HEK293 (cell line): ENCODE data around the gene SLC9A4.

Experiments
- CTCF ChIA-PET: fragments of 350-600 bp; formaldehyde crosslinking; extraction: SDS; loops from one replicate; lab custom pipeline; 2021; ENCODE audit warnings: antibody characterized with exemption; lab: Yijun Ruan, JAX
- POLR2A ChIA-PET: fragments of 300-600 bp; formaldehyde crosslinking; extraction: SDS; loops from one replicate; lab custom pipeline; 2020; ENCODE audit warnings: antibody characterized with exemption, inconsistent platforms; lab: Yijun Ruan, JAX
- H3K27ac ChIP-seq: fragments of 200-500 bp; sonication (Bioruptor generic); 2 replicates; pipeline ENCODE4 v1.5.1; 2014; ENCODE audit warnings: low read depth, low read length, control low read depth, inconsistent platforms; ENCODE audit errors: extremely low read depth
- H3K36me3 ChIP-seq, 2 experiments: fragments of 200-500 bp in 1 of 2; sonication (Bioruptor generic) in 1 of 2; 1 replicate in 1 of 2; 2 replicates in 1 of 2; pipeline ENCODE4 v1.5.1; 2014 to 2017; ENCODE audit warnings: inconsistent platforms in 2 of 2, low read length in 2 of 2; ENCODE audit not compliant: control insufficient read depth in 2 of 2, insufficient read depth in 1 of 2
- H3K4me1 ChIP-seq: fragments of 200-500 bp; sonication (Bioruptor generic); 2 replicates; pipeline ENCODE4 v1.5.1; 2014; ENCODE audit warnings: mild to moderate bottlenecking, low read length, inconsistent platforms; ENCODE audit not compliant: control insufficient read depth, insufficient read depth
- H3K4me3 ChIP-seq: 2 replicates; pipeline ENCODE4 v1.5.1; 2011; ENCODE audit warnings: low read depth, mild to moderate bottlenecking, control low read depth, low read length, moderate library complexity
- H3K9me3 ChIP-seq: fragments of 200-500 bp; sonication (Bioruptor generic); 2 replicates; pipeline ENCODE4 v1.5.1; 2014; ENCODE audit warnings: low read depth, low read length, inconsistent platforms; ENCODE audit not compliant: control insufficient read depth, insufficient read depth
- EGR2 ChIP-seq: fragments of 450-650 bp; formaldehyde crosslinking; IDR thresholded peaks from 2 replicates; pipeline ENCODE4 v1.5.1; 2016; ENCODE audit warnings: low read depth, missing biosample characterization, missing genetic modification characterization
- HOXC10 ChIP-seq: sonication (generic); formaldehyde crosslinking; IDR thresholded peaks from 2 replicates; pipeline ENCODE4 v1.8.1; 2023; ENCODE audit warnings: mild to moderate bottlenecking, missing genetic modification reagents
- SETDB1 ChIP-seq: IDR thresholded peaks from one replicate; pipeline ENCODE4 v1.6.1; 2017; ENCODE audit warnings: mild to moderate bottlenecking, low read length, moderate library complexity, mixed read lengths; ENCODE audit not compliant: insufficient read length
- TSHZ1 ChIP-seq: fragments of 450-650 bp; formaldehyde crosslinking; IDR thresholded peaks from 2 replicates; pipeline ENCODE4 v1.5.1; 2016; ENCODE audit warnings: missing biosample characterization, missing genetic modification characterization, borderline replicate concordance
- YY2 ChIP-seq: fragments of 450-650 bp; formaldehyde crosslinking; IDR thresholded peaks from 2 replicates; pipeline ENCODE4 v1.5.1; 2016; ENCODE audit warnings: missing biosample characterization, missing genetic modification characterization
- ZBTB7A ChIP-seq: fragments of 450-650 bp; formaldehyde crosslinking; IDR thresholded peaks from 2 replicates; pipeline ENCODE4 v1.5.1; 2016; ENCODE audit warnings: low read depth, missing biosample characterization, missing genetic modification characterization
- ZFP69B ChIP-seq: fragments of 450-650 bp; formaldehyde crosslinking; IDR thresholded peaks from 2 replicates; pipeline ENCODE4 v1.5.1; 2016; ENCODE audit warnings: missing biosample characterization, missing genetic modification characterization
- ZNF114 ChIP-seq: fragments of 450-650 bp; formaldehyde crosslinking; IDR thresholded peaks from 2 replicates; pipeline ENCODE4 v1.5.0; 2017; ENCODE audit warnings: missing biosample characterization, missing genetic modification characterization
- ZNF157 ChIP-seq: fragments of 450-650 bp; formaldehyde crosslinking; IDR thresholded peaks from 2 replicates; pipeline ENCODE4 v1.5.1; 2016; ENCODE audit warnings: missing biosample characterization, missing genetic modification characterization
- ZNF302 ChIP-seq: fragments of 450-650 bp; formaldehyde crosslinking; IDR thresholded peaks from 2 replicates; pipeline ENCODE4 v1.5.1; 2016; ENCODE audit warnings: missing biosample characterization, missing genetic modification characterization, low read depth
- ZNF426 ChIP-seq: fragments of 450-650 bp; formaldehyde crosslinking; IDR thresholded peaks from 2 replicates; pipeline ENCODE4 v1.5.1; 2017; ENCODE audit warnings: missing biosample characterization, missing genetic modification characterization, mild to moderate bottlenecking, inconsistent platforms, moderate library complexity
- ZNF514 ChIP-seq: fragments of 450-650 bp; formaldehyde crosslinking; IDR thresholded peaks from 2 replicates; pipeline ENCODE4 v1.5.1; 2016; ENCODE audit warnings: missing biosample characterization, missing genetic modification characterization
- TF ChIP-seq, protein P1 (sequence below): fragments of 450-650 bp; formaldehyde crosslinking; optimal IDR thresholded peaks from 2 replicates; pipeline ENCODE3; 2016; ENCODE audit warnings: missing biosample characterization, mild to moderate bottlenecking, missing genetic modification characterization
- TF ChIP-seq, protein P2 (sequence below): fragments of 450-650 bp; formaldehyde crosslinking; IDR thresholded peaks from 2 replicates; pipeline ENCODE4 v1.5.1; 2016; ENCODE audit warnings: missing biosample characterization, missing genetic modification characterization
- TF ChIP-seq, protein P3 (sequence below): fragments of 450-650 bp; IDR thresholded peaks from 2 replicates; pipeline ENCODE4 v1.5.1; 2018; ENCODE audit warnings: missing biosample characterization, missing genetic modification characterization

The SLC9A4 gene

DNA sequence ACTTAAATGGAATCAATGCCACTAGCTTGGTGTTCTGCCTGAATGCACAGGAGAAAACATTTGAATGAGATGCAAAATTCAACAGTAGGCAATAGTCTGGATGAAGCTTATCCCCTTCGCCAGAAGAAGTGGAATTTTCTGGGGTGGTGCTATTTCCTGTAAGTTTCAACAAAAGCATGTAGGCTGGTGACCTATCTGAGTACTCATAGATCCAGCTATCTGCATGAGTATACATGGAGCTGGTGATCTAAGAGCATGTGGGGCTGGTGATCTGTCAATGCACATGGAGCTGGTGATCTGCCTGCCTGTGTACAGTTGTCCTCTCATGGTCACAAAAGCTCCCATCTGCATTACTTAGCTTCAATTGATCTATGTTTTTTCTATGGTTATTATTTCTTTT is 71.2 kb downstream of the SLC9A4 start (continued):
- TF ChIP-seq TSHZ1 (no peak), YY2 (tag by site-specific recombination) (no peak), ZFP69B (no peak), ZNF114 (tag by site-specific recombination) (no peak), ZNF302 (tag by site-specific recombination) (no peak), HOXC10 (CRISPR knock-in tag) (no peak), ZNF157 (tag by site-specific recombination) (no peak)
- TF ChIP-seq, protein P1, sequence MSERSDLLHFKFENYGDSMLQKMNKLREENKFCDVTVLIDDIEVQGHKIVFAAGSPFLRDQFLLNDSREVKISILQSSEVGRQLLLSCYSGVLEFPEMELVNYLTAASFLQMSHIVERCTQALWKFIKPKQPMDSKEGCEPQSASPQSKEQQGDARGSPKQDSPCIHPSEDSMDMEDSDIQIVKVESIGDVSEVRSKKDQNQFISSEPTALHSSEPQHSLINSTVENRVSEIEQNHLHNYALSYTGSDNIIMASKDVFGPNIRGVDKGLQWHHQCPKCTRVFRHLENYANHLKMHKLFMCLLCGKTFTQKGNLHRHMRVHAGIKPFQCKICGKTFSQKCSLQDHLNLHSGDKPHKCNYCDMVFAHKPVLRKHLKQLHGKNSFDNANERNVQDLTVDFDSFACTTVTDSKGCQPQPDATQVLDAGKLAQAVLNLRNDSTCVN, result no peak
- TF ChIP-seq, all 188 proteins: peak for 0

DNA sequence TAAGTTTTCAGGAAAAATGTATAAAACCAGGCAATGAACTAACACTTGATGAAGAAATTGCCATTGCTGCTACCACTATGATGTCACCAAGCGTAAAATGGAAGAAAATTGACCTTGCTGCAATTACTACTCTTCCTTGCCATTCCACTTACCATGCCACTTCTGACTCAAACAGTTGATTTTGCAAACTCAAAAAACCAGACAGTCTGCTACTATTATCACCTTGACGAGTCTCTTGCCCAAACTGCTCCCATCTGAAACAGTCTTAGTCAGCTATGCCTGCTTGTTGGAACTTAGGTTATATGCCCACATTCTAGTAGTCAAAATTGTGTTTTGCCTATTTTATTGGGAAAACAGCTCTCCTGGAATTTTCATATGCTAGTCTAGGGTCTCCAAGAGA is 74.4 kb downstream of the SLC9A4 start:
- POLR2A ChIA-PET, result no interaction called here
- Histone ChIP-seq H3K9me3 (no peaks in the 10 kb centered on the region), H3K4me1 (no peaks in the 10 kb centered on the region), H3K36me3 (no peaks in the 10 kb centered on the region), H3K4me3 (no peak overlapping the region), H3K27ac (no peak overlapping the region)
- CTCF ChIA-PET, result interaction anchor here (1.5 kb wide), 1 partner anchor 74 kb away, joined by 5 read pairs; the partner anchor contains the start of gene SLC9A4
- TF ChIP-seq, protein P2, sequence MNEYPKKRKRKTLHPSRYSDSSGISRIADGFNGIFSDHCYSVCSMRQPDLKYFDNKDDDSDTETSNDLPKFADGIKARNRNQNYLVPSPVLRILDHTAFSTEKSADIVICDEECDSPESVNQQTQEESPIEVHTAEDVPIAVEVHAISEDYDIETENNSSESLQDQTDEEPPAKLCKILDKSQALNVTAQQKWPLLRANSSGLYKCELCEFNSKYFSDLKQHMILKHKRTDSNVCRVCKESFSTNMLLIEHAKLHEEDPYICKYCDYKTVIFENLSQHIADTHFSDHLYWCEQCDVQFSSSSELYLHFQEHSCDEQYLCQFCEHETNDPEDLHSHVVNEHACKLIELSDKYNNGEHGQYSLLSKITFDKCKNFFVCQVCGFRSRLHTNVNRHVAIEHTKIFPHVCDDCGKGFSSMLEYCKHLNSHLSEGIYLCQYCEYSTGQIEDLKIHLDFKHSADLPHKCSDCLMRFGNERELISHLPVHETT (tag by site-specific recombination), result no peak
- no peak for TF ChIP-seq ZNF514 (tag by site-specific recombination)
- TF ChIP-seq ZBTB7A, result no peak
- no peak for TF ChIP-seq EGR2 (tag by site-specific recombination)

DNA sequence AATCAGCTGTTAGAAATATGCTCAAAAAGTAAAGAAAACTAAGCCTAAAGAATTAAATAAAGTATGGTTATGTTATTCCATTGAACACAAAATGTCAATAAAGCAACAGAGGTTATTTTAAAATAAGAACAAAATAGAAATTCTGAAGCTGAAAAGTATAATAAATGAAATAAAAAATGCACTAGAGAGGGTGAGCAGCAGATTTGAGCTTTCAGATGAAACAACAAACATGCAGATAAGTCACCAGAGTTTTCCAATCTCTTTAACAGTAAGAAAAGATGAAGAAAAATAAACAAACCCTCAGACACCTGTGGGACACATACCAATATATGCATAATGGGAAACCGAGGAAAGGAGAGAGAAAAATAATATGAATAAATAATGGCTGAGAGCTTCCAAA is 76.0 kb downstream of the SLC9A4 start:
- ChIA-PET POLR2A (no interaction called here), CTCF (interaction anchor here (0.6 to 1.5 kb wide), 2 partner anchors 29 to 76 kb away, joined by 3 to 5 read pairs; partner anchors contain the start of gene SLC9A4)
- Histone ChIP-seq H3K36me3 (no peaks in the 10 kb centered on the region), H3K4me3 (no peak overlapping the region), H3K9me3 (no peaks in the 10 kb centered on the region), H3K27ac (no peak overlapping the region), H3K4me1 (no peaks in the 10 kb centered on the region)
- TF ChIP-seq ZNF426 (tag by site-specific recombination), result no peak
- TF ChIP-seq SETDB1, result peak; percentile 85
- TF ChIP-seq, protein P3, sequence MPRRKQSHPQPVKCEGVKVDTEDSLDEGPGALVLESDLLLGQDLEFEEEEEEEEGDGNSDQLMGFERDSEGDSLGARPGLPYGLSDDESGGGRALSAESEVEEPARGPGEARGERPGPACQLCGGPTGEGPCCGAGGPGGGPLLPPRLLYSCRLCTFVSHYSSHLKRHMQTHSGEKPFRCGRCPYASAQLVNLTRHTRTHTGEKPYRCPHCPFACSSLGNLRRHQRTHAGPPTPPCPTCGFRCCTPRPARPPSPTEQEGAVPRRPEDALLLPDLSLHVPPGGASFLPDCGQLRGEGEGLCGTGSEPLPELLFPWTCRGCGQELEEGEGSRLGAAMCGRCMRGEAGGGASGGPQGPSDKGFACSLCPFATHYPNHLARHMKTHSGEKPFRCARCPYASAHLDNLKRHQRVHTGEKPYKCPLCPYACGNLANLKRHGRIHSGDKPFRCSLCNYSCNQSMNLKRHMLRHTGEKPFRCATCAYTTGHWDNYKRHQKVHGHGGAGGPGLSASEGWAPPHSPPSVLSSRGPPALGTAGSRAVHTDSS, result no peak
